ENCODE data around the gene GPANK1.

GPANK1 gene

GRCh38 chr6:31690231-31691077, 25.7 kb upstream of the GPANK1 start:
- DNase-seq, result peak; percentile 82

GRCh38 chr6:31689249-31690110, 24.7 kb upstream of the GPANK1 start:
- peak; percentile 23 for DNase-seq

GRCh38 chr6:31687860-31688693, 23.3 kb upstream of the GPANK1 start:
- DNase-seq, result no peak

GRCh38 chr6:31687321-31687720, 22.5 kb upstream of the GPANK1 start:
- no peak for DNase-seq

GRCh38 chr6:31686483-31686882, 21.7 kb upstream of the GPANK1 start:
- peak; percentile 76 for DNase-seq

GRCh38 chr6:31683591-31683990, 18.8 kb upstream of the GPANK1 start:
- no peak for DNase-seq

GRCh38 chr6:31681135-31681671, 16.4 kb upstream of the GPANK1 start:
- peak; percentile 49 for DNase-seq

- DNase-seq, result peak; percentile 81
These were observed 15.7 kb upstream of the GPANK1 start, which contains the start of gene LY6G5C for GRCh38 chr6:31680226-31681134. LY6G5C (minus strand) TSS chr6:31681067; CDS start chr6:31680373, 694 bp downstream.

- DNase-seq, result no peak
These were observed 13.2 kb upstream of the GPANK1 start for GRCh38 chr6:31677955-31678354.

GRCh38 chr6:31676904-31677303, 12.1 kb upstream of the GPANK1 start:
- DNase-seq, result no peak

GRCh38 chr6:31676322-31676903, 11.6 kb upstream of the GPANK1 start:
- no peak for DNase-seq

- DNase-seq, result no peak
These were observed 4.9 kb upstream of the GPANK1 start, which contains the start of gene LY6G5B for GRCh38 chr6:31669676-31670075. LY6G5B (plus strand) TSS chr6:31669976; CDS start chr6:31670951, 975 bp downstream.

- peak; percentile 17 for DNase-seq
These were observed 1.7 kb upstream of the GPANK1 start for GRCh38 chr6:31666337-31666965.

GRCh38 chr6:31665501-31666336, 922 bp upstream of the GPANK1 start, which contains the start of gene CSNK2B:
CSNK2B (plus strand) TSS chr6:31666080; CDS start chr6:31666832, 752 bp downstream.
- peak; percentile 98 for DNase-seq

GRCh38 chr6:31663961-31664789, 622 bp downstream of the GPANK1 start:
- no peak for DNase-seq

GRCh38 chr6:31663126-31663960, 1.5 kb downstream of the GPANK1 start:
- DNase-seq, result no peak

GRCh38 chr6:31662124-31662723, 2.6 kb downstream of the GPANK1 start:
- no peak for DNase-seq

All from hematopoietic multipotent progenitor cell treated with erythropoietin and hydrocortisone succinate and interleukin-3 and kit ligand, for 8 days (in vitro differentiated cells).